Measurements from ENCODE around the gene CNKSR3. TPM values are rescaled to one million over a fixed set of nuclear protein-coding genes. Genes with fewer than 3 reads are reported as not detected.

CNKSR3 gene
- total and polyA plus RNA-seq, 5 donors from 2014 or later, result 0.25 TPM; not detected in 4

- Mint-ChIP-seq H3K27me3 (peaks cover 11% of the 10 kb centered on the region), H3K27ac (no peak overlapping the region), H3K36me3 (no peaks in the 10 kb centered on the region), H3K9me3 (peaks cover 0 to 2% (median under 1%) of the 10 kb centered on the region in 7 donors), H3K4me1 (peaks cover 0 to 3% (median 0%) of the 10 kb centered on the region in 4 donors), H3K4me3 (no peak overlapping the region)
- Histone ChIP-seq H3K4me1 (ENCODE audit: control insufficient read depth, insufficient read depth, low read length, poor library complexity, severe bottlenecking) (no peaks in the 10 kb centered on the region), H3K4me3 (ENCODE audit: low read depth, low read length) (no peak overlapping the region), H3K27ac (ENCODE audit: insufficient read depth, low read length, poor library complexity, severe bottlenecking) (no peak overlapping the region), H3K27me3 (ENCODE audit: control insufficient read depth, insufficient read depth, low read length) (no peaks in the 10 kb centered on the region), H3K9me3 (ENCODE audit: control insufficient read depth in 2 of 2, low read length in 2 of 2) (no peaks in the 10 kb centered on the region), H3K36me3 (ENCODE audit: control insufficient read depth, insufficient read depth, low read length) (no peaks in the 10 kb centered on the region)
- ATAC-seq (ENCODE audit: low read depth in 2 of 2), result no peak
- no peak for DNase-seq
These were observed 115.9 kb downstream of the CNKSR3 start for GRCh38 chr6:154394571-154394970.

GRCh38 chr6:154390034-154390433, 120.5 kb downstream of the CNKSR3 start:
- Histone ChIP-seq H3K4me1 (ENCODE audit: control insufficient read depth, insufficient read depth, low read length, poor library complexity, severe bottlenecking) (no peaks in the 10 kb centered on the region), H3K36me3 (ENCODE audit: control insufficient read depth, insufficient read depth, low read length) (no peaks in the 10 kb centered on the region), H3K9me3 (ENCODE audit: control insufficient read depth in 2 of 2, low read length in 2 of 2) (peaks cover 0 to 3% of the 10 kb centered on the region in 2 experiments), H3K27me3 (ENCODE audit: control insufficient read depth, insufficient read depth, low read length) (peaks cover 5% of the 10 kb centered on the region), H3K27ac (ENCODE audit: insufficient read depth, low read length, poor library complexity, severe bottlenecking) (no peak overlapping the region), H3K4me3 (ENCODE audit: low read depth, low read length) (no peak overlapping the region)
- DNase-seq (no peak), ATAC-seq (ENCODE audit: low read depth in 2 of 2) (no peak)
- Mint-ChIP-seq H3K27ac (no peak overlapping the region), H3K36me3 (no peaks in the 10 kb centered on the region), H3K9me3 (peaks cover 0 to 9% (median 4%) of the 10 kb centered on the region in 7 donors), H3K4me3 (no peak overlapping the region), H3K27me3 (peaks cover 25% of the 10 kb centered on the region), H3K4me1 (no peaks in the 10 kb centered on the region)

- no peak for ATAC-seq (ENCODE audit: low read depth in 2 of 2)
- H3K9me3 ChIP-seq (ENCODE audit: control insufficient read depth in 2 of 2, low read length in 2 of 2), result peaks cover 0 to 3% of the 10 kb centered on the region in 2 experiments
- Mint-ChIP-seq H3K4me1 (no peaks in the 10 kb centered on the region), H3K9me3 (peaks cover 0 to 9% (median 4%) of the 10 kb centered on the region in 7 donors), H3K36me3 (no peaks in the 10 kb centered on the region), H3K27ac (no peak overlapping the region), H3K27me3 (peaks cover 26% of the 10 kb centered on the region), H3K4me3 (no peak overlapping the region)
- H3K4me1 ChIP-seq (ENCODE audit: control insufficient read depth, insufficient read depth, low read length, poor library complexity, severe bottlenecking), result no peaks in the 10 kb centered on the region
- H3K27ac ChIP-seq (ENCODE audit: insufficient read depth, low read length, poor library complexity, severe bottlenecking), result no peak overlapping the region
- H3K36me3 ChIP-seq (ENCODE audit: control insufficient read depth, insufficient read depth, low read length), result no peaks in the 10 kb centered on the region
- H3K27me3 ChIP-seq (ENCODE audit: control insufficient read depth, insufficient read depth, low read length), result peaks cover 5% of the 10 kb centered on the region
- no peak for DNase-seq
- H3K4me3 ChIP-seq (ENCODE audit: low read depth, low read length), result no peak overlapping the region
These were observed 121.7 kb downstream of the CNKSR3 start for GRCh38 chr6:154388803-154389202.

- H3K9me3 Mint-ChIP-seq, result peaks cover 0 to 9% (median 4%) of the 10 kb centered on the region in 7 donors
- Histone ChIP-seq H3K4me1 (ENCODE audit: control insufficient read depth, insufficient read depth, low read length, poor library complexity, severe bottlenecking) (no peaks in the 10 kb centered on the region), H3K27me3 (ENCODE audit: control insufficient read depth, insufficient read depth, low read length) (peaks cover 5% of the 10 kb centered on the region), H3K4me3 (ENCODE audit: low read depth, low read length) (no peak overlapping the region), H3K36me3 (ENCODE audit: control insufficient read depth, insufficient read depth, low read length) (no peaks in the 10 kb centered on the region), H3K9me3 (ENCODE audit: control insufficient read depth in 2 of 2, low read length in 2 of 2) (peaks cover 0 to 3% of the 10 kb centered on the region in 2 experiments), H3K27ac (ENCODE audit: insufficient read depth, low read length, poor library complexity, severe bottlenecking) (no peak overlapping the region)
- DNase-seq (no peak), ATAC-seq (ENCODE audit: low read depth in 2 of 2) (no peak)
- peaks cover 28% of the 10 kb centered on the region for H3K27me3 Mint-ChIP-seq
- no peaks in the 10 kb centered on the region for H3K4me1 Mint-ChIP-seq
- H3K4me3 Mint-ChIP-seq, result no peak overlapping the region
- H3K36me3 Mint-ChIP-seq, result no peaks in the 10 kb centered on the region
- H3K27ac Mint-ChIP-seq, result peak overlapping the region in 1 of 3 donors; percentile 72
These were observed 123.4 kb downstream of the CNKSR3 start for GRCh38 chr6:154386848-154387717.

- Histone ChIP-seq H3K36me3 (ENCODE audit: control insufficient read depth, insufficient read depth, low read length) (no peaks in the 10 kb centered on the region), H3K27me3 (ENCODE audit: control insufficient read depth, insufficient read depth, low read length) (peaks cover 2% of the 10 kb centered on the region), H3K4me1 (ENCODE audit: control insufficient read depth, insufficient read depth, low read length, poor library complexity, severe bottlenecking) (no peaks in the 10 kb centered on the region), H3K4me3 (ENCODE audit: low read depth, low read length) (no peak overlapping the region), H3K27ac (ENCODE audit: insufficient read depth, low read length, poor library complexity, severe bottlenecking) (no peak overlapping the region), H3K9me3 (ENCODE audit: control insufficient read depth in 2 of 2, low read length in 2 of 2) (peaks cover 0 to under 1% of the 10 kb centered on the region in 2 experiments)
- Mint-ChIP-seq H3K4me3 (no peak overlapping the region), H3K27ac (no peak overlapping the region), H3K9me3 (peaks cover 0 to 8% (median 1%) of the 10 kb centered on the region in 7 donors), H3K36me3 (no peaks in the 10 kb centered on the region), H3K4me1 (no peaks in the 10 kb centered on the region), H3K27me3 (peaks cover 16% of the 10 kb centered on the region)
- DNase-seq (no peak), ATAC-seq (ENCODE audit: low read depth in 2 of 2) (no peak)
These were observed 126.3 kb downstream of the CNKSR3 start for GRCh38 chr6:154384191-154384590.

- H3K36me3 ChIP-seq (ENCODE audit: control insufficient read depth, insufficient read depth, low read length), result no peaks in the 10 kb centered on the region
- Mint-ChIP-seq H3K9me3 (peaks cover 0 to 3% (median 0%) of the 10 kb centered on the region in 7 donors), H3K4me1 (no peaks in the 10 kb centered on the region), H3K27me3 (peaks cover 15% of the 10 kb centered on the region), H3K27ac (no peak overlapping the region), H3K36me3 (no peaks in the 10 kb centered on the region), H3K4me3 (no peak overlapping the region)
- H3K9me3 ChIP-seq (ENCODE audit: control insufficient read depth in 2 of 2, low read length in 2 of 2), result no peaks in the 10 kb centered on the region
- H3K4me1 ChIP-seq (ENCODE audit: control insufficient read depth, insufficient read depth, low read length, poor library complexity, severe bottlenecking), result no peaks in the 10 kb centered on the region
- no peak overlapping the region for H3K27ac ChIP-seq (ENCODE audit: insufficient read depth, low read length, poor library complexity, severe bottlenecking)
- no peak overlapping the region for H3K4me3 ChIP-seq (ENCODE audit: low read depth, low read length)
- no peaks in the 10 kb centered on the region for H3K27me3 ChIP-seq (ENCODE audit: control insufficient read depth, insufficient read depth, low read length)
- ATAC-seq (ENCODE audit: low read depth in 2 of 2) (no peak), DNase-seq (no peak)
These were observed 127.2 kb downstream of the CNKSR3 start for GRCh38 chr6:154383273-154383672.

GRCh38 chr6:154382740-154383139, 127.7 kb downstream of the CNKSR3 start:
- Histone ChIP-seq H3K4me3 (ENCODE audit: low read depth, low read length) (no peak overlapping the region), H3K9me3 (ENCODE audit: control insufficient read depth in 2 of 2, low read length in 2 of 2) (no peaks in the 10 kb centered on the region), H3K27ac (ENCODE audit: insufficient read depth, low read length, poor library complexity, severe bottlenecking) (no peak overlapping the region), H3K36me3 (ENCODE audit: control insufficient read depth, insufficient read depth, low read length) (no peaks in the 10 kb centered on the region), H3K4me1 (ENCODE audit: control insufficient read depth, insufficient read depth, low read length, poor library complexity, severe bottlenecking) (no peaks in the 10 kb centered on the region), H3K27me3 (ENCODE audit: control insufficient read depth, insufficient read depth, low read length) (no peaks in the 10 kb centered on the region)
- Mint-ChIP-seq H3K27me3 (peaks cover 15% of the 10 kb centered on the region), H3K4me1 (no peaks in the 10 kb centered on the region), H3K4me3 (no peak overlapping the region), H3K9me3 (peaks cover 0 to 3% (median 0%) of the 10 kb centered on the region in 7 donors), H3K27ac (no peak overlapping the region), H3K36me3 (no peaks in the 10 kb centered on the region)
- DNase-seq (no peak), ATAC-seq (ENCODE audit: low read depth in 2 of 2) (no peak)

GRCh38 chr6:154381548-154381947, 128.9 kb downstream of the CNKSR3 start:
- Mint-ChIP-seq H3K36me3 (no peaks in the 10 kb centered on the region), H3K9me3 (peaks cover 0 to 3% (median 0%) of the 10 kb centered on the region in 7 donors), H3K4me1 (no peaks in the 10 kb centered on the region), H3K27me3 (peaks cover 9% of the 10 kb centered on the region), H3K4me3 (no peak overlapping the region), H3K27ac (no peak overlapping the region)
- no peak overlapping the region for H3K4me3 ChIP-seq (ENCODE audit: low read depth, low read length)
- no peaks in the 10 kb centered on the region for H3K9me3 ChIP-seq (ENCODE audit: control insufficient read depth in 2 of 2, low read length in 2 of 2)
- H3K27ac ChIP-seq (ENCODE audit: insufficient read depth, low read length, poor library complexity, severe bottlenecking), result no peak overlapping the region
- no peaks in the 10 kb centered on the region for H3K27me3 ChIP-seq (ENCODE audit: control insufficient read depth, insufficient read depth, low read length)
- DNase-seq, result no peak
- H3K36me3 ChIP-seq (ENCODE audit: control insufficient read depth, insufficient read depth, low read length), result no peaks in the 10 kb centered on the region
- no peaks in the 10 kb centered on the region for H3K4me1 ChIP-seq (ENCODE audit: control insufficient read depth, insufficient read depth, low read length, poor library complexity, severe bottlenecking)
- ATAC-seq (ENCODE audit: low read depth in 2 of 2), result no peak
